ENCODE measurements around the gene NCS1.

NCS1 gene

DNA sequence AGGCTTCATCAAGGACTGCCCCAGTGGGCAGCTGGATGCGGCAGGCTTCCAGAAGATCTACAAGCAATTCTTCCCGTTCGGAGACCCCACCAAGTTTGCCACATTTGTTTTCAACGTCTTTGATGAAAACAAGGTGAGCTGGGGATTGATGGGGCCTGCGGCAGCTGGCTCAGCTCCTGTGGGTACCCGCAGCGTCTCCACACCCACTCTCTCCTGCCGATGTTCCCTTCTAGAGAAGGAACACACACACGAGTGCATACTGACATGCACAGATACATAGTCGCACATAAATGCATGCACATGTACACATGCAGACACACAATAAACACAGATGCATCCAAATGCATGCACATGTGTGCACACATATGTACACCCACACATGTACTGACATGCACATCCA is 45.6 kb downstream of the NCS1 start:
- DNase-seq = no peak

- no peak for DNase-seq
Measured at GRCh38 chr9:130219661-130220096, 47.5 kb downstream of the NCS1 start.

DNA sequence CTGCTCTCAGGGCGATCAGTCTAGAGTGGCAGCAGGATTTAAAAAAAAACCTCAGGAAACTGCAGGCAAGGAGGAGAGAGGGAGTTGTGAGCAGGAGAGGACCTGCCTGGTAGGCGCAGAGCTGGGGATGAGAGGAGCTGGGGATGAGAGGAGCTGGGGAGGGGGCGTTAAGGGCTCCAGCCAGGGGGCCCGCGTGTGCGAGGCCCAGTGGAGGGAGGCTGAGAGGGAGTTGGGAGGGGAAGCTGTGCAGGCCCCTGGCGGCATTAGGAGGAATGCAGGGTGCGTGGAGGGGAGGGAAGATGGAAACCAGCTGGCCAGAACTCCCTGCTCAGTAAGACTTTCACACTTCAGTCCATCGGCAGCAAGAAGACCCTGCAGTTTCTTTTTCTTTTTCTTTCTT is 48.1 kb downstream of the NCS1 start:
- DNase-seq = no peak

DNA sequence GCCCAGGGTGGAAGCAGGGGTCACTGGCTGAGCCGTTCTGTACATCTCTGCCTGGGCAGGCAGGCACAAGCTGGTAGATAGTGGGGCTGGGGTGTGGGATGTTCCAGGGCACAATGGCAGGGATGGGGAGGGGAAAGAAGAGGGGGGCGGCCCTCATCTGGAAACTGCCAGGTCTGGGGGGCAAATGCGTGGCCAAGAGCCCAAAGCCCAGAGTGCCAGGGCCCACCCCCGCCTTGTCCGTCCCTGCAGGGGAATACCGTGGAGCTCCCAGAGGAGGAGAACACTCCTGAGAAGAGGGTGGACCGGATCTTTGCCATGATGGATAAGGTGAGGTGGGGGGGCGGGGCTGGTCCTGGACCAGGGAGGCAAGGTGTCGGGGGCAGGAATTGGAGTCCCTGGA is 50.6 kb downstream of the NCS1 start:
- DNase-seq = no peak

DNA sequence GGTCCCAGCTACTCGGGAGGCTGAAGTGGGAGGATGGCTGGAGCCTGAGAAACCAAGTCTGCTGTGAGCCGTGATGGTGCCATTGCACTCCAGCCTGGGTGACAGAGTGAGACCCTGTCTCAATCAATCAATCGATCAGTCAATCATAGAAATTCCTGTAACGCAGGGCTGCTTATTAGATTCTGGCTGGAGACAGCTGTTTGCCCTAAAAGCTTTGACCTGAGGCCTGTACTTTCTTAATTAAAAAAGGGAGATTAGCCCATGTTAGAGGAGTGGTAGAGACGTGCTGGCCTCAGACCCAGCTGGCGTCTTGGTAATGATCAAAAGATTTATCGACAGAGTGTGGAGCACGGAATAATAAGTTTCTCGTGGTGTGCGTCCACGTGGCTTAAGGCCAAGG is 52.9 kb downstream of the NCS1 start:
- DNase-seq = no peak

DNA sequence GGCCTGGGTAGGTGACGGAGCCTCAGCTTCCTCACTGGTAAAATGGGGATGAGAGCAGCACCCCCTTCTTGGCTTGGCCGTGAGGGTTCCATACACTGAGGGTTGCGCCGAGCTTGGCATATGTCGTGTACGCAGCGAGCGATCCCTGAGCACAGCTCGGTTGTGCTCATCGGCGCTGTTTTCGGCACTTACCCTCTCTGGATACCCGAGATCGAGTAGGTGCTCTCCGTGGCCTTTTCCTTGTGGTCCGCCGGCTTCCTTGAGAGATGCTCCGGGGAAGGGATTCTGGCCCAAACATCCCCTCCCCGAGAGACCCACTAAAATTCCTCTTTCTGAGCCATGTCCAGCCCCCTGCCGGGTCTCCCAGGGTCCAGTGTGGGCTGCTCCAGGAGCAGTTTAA is 53.4 kb downstream of the NCS1 start:
- no peak for DNase-seq

DNA sequence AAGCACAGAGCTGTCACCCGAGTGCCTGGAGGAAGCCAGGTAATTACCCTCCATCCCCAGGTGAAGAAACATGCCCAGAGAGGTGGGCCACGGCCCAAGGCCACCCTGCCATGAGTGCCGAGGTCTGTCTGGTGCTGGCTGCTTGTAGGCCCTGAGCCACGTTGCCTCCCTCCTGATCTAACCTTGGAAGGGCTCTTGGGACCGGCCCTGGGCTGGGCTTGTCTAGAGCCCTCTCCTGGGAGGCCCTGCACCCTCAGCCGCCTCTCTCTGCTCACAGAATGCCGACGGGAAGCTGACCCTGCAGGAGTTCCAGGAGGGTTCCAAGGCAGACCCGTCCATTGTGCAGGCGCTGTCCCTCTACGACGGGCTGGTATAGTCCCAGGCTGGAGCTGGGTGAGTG is 53.9 kb downstream of the NCS1 start:
- DNase-seq = no peak

GRCh38 chr9:130227833-130228232 is 55.6 kb downstream of the NCS1 start:
- no peak for DNase-seq

GRCh38 chr9:130229759-130230158 is 57.6 kb downstream of the NCS1 start:
- DNase-seq = no peak

- DNase-seq = no peak
Measured at GRCh38 chr9:130230631-130231030, 58.4 kb downstream of the NCS1 start.

GRCh38 chr9:130232899-130233586 is 60.8 kb downstream of the NCS1 start:
- DNase-seq = no peak

GRCh38 chr9:130233587-130233945 is 61.4 kb downstream of the NCS1 start:
- no peak for DNase-seq

DNA sequence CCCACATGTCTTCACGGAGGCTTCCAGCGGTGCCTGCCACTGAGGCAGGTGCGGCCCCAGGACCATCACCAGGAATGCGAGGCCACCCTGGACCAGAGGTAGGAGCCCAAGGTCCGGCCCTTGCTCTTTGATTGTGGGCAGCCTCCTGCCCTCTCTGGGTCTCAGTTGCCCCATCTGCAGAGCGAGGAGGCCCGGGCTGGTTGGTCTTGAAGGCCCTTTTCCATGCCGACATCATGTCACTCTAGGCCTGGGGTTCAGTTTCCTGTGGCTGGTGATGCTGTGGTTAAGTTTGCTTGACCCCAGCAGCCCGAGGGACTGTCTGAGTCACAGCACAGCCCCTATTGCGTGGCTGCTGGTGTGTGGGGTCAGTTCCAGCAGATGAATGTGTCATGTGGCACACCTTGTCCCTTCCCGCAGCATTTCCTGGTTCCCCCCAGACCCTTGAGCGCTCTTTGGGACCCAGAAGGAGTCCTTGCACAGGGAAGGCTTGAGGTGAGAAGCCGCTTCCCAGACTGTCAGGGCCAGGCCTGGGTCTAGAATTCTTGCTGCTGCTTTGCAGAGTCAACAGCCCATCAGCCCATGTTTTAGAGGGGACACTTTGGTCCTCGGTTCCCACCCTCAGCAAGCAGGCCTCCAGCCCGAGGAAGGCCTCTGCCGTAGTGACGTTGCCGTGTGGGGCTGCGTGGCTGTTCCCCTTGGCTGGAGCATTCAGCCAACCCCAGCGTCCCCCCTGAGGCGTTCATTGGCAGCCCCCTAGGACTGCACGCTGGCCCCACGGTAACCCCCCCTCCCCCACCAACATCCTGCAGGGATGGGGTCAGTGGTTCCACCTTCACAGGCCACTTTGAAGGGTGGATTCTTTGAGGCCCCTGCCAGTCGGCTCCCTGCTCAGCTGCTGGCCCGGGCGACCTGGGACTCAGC is 62.4 kb downstream of the NCS1 start:
- DNase-seq = no peak

DNA sequence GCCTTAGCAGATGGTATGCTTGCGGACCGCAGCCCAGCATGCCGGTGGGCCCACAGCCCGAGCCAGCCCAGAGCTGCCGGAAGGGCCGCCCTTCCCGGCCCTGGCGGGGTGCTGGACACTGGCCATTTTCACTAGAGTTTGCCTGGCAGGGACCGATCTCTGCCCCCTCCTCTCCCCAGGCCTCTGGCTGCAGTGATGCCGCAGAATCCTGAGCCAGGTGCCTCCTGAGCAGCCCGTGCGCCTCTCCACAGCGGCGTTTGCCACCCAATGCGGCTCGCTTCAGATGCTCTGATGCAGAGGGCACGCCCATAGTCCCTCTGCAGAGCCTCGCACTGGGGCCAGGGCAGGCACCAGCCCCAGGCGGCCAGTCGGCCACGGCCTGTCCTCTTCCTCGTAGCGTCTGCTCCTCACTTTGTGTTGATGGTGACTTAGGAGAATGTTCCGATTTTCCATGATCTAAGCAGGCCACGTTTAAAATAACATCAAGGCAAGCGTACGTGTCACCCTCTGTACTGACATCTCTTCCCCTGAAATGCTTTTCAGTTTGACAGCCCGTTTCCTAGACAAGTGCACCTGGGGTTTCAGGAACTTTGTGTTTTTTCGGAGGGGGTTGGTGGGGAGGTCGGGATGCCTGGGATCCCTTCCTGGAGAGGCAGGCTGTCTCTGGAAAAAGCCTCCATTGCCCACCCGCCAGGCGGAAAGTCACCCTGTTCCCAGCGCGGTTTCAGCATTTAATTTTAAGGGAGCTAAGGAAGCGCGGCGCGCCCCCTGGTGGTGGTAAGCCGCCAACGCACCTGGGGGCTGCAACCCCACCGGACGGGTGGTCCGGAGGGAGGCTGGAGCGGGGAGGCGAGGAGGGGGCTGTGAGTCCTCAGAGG is 63.6 kb downstream of the NCS1 start:
- DNase-seq = peak in 1 of 2 experiments; percentile 56

GRCh38 chr9:130236436-130236985 is 64.3 kb downstream of the NCS1 start:
- no peak for DNase-seq

GRCh38 chr9:130237076-130237475 is 64.9 kb downstream of the NCS1 start:
- DNase-seq = no peak

DNA sequence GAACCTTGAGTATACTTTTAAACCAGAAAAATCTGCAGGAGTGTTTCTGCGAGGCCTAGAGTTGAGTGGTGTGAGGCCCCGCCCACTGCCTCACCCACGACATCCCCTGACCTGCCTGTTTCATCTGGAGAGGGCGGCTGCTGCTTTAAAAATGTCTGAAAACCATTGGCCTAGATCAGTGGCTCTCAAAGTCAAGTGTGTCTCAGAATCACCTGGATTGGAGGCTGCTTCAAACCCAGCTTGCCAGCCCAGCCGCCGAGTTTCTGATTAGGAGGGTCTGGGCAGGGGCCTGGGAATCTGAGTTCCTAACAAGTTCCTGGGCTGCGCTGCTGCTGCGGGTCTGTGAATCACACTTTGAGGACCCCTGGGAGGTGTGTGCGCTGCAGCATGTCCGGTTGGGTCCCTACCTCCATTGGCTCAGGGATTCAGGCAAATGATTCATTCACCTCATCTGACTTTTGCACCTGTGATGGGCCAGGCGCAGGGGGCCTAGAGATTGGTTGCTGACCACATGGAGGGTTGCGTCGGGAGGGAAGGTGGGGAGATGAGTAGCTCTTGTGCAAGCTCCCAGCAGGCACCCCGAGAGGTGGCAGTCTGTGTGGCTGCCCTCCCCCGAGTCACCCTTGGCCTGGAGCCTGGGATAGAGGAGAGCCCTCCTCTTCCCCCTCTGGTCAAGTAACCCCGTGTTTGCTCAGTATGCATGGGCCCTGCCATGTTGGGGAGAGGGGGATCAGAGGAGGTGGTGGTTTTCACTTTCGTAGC is 65.7 kb downstream of the NCS1 start:
- DNase-seq = no peak

- DNase-seq = no peak
Measured at GRCh38 chr9:130239363-130239695, 67.1 kb downstream of the NCS1 start.

DNA sequence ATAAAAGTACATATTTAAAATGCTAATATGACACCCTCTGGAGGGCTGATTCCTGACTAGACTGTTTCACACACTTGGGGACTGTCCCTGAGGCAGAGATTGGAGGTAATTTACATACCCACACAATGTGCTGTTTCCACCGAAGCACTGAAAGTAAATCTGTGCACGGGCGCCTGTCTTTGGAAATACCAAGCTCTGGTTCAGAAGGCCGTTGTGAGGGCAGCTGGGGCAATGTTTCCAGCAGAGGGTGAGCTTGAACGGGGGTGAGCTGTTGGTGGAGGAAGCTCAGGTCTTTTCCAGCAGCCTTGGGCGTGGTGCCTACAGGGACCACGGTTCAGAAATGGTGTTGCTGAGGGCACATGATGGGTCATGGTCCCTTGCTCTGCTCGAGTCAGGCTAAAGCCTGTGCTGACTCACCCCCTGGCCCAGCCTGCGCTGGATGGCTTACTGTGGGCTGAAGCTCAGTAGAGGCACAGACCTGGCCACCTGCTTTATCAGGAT is 67.6 kb downstream of the NCS1 start:
- DNase-seq = no peak

GRCh38 chr9:130240410-130241197 is 68.4 kb downstream of the NCS1 start:
- DNase-seq = peak; percentile 14 to 62

- DNase-seq = no peak
Measured at GRCh38 chr9:130241198-130241535, 69.0 kb downstream of the NCS1 start.
